HepG2 (cell line): ENCODE results near the gene RFXANK. TPM values are rescaled to one million over a fixed set of nuclear protein-coding genes. Genes with fewer than 3 reads are reported as not detected.
A peak's percentile ranks its signal among the peaks of the same experiment; 100 is the strongest.

Experiments used
- CHCHD3 ChIP-seq: sonication (generic); formaldehyde crosslinking; IDR thresholded peaks from 2 replicates; pipeline ENCODE4 v1.8.0; 2022; ENCODE audit warnings: mild to moderate bottlenecking, missing genetic modification reagents, moderate library complexity
- DNMT1 ChIP-seq: sonication (generic); formaldehyde crosslinking; IDR thresholded peaks from 2 replicates; pipeline ENCODE4 v1.5.1; 2020; ENCODE audit warnings: mild to moderate bottlenecking, missing genetic modification reagents
- KDM4B ChIP-seq: sonication (generic); formaldehyde crosslinking; IDR thresholded peaks from 2 replicates; pipeline ENCODE4 v1.4.0; 2020; ENCODE audit warnings: missing genetic modification reagents
- MAZ ChIP-seq, 2 experiments: sonication (generic) in 1 of 2; formaldehyde crosslinking in 1 of 2; IDR thresholded peaks; 2 replicates each; pipeline versions ENCODE4 v1.5.0 to v1.6.1; 2012 to 2020; ENCODE audit warnings: low read depth in 2 of 2, mild to moderate bottlenecking in 2 of 2, borderline replicate concordance in 1 of 2, improper control_type of control experiment in 1 of 2, low read length in 1 of 2, missing genetic modification reagents in 1 of 2, moderate library complexity in 1 of 2
- NR2C2 ChIP-seq: sonication (generic); formaldehyde crosslinking; IDR thresholded peaks from 2 replicates; pipeline ENCODE4 v1.4.0; 2020; ENCODE audit warnings: missing genetic modification reagents, mild to moderate bottlenecking, moderate library complexity, borderline replicate concordance
- PHB2 ChIP-seq: fragments of 450-650 bp; IDR thresholded peaks from 2 replicates; pipeline ENCODE4 v1.6.1; 2018; ENCODE audit not compliant: partially characterized antibody
- REPIN1 ChIP-seq: sonication (generic); formaldehyde crosslinking; IDR thresholded peaks from 2 replicates; pipeline ENCODE4 v1.8.0; 2022; ENCODE audit warnings: missing genetic modification reagents, low read depth, mild to moderate bottlenecking, borderline replicate concordance
- SMARCC2 ChIP-seq: fragments of 450-650 bp; IDR thresholded peaks from 2 replicates; pipeline ENCODE4 v1.6.1; 2017; ENCODE audit warnings: antibody characterized with exemption, mild to moderate bottlenecking
- ZNF44 ChIP-seq: sonication (generic); formaldehyde crosslinking; IDR thresholded peaks from 2 replicates; pipeline ENCODE4 v1.5.1; 2020; ENCODE audit warnings: mild to moderate bottlenecking, missing genetic modification reagents
- ZNF619 ChIP-seq: sonication (generic); formaldehyde crosslinking; IDR thresholded peaks from 2 replicates; pipeline ENCODE4 v1.4.0; 2020; ENCODE audit warnings: mild to moderate bottlenecking, missing genetic modification reagents
- ZNF747 ChIP-seq: sonication (generic); formaldehyde crosslinking; IDR thresholded peaks from 2 replicates; pipeline ENCODE4 v1.8.1; 2023; ENCODE audit warnings: missing genetic modification reagents, mild to moderate bottlenecking, borderline replicate concordance
- ZNF766 ChIP-seq: sonication (generic); formaldehyde crosslinking; IDR thresholded peaks from 2 replicates; pipeline ENCODE4 v1.5.0; 2020; ENCODE audit warnings: missing genetic modification reagents, borderline replicate concordance
- ZSCAN12 ChIP-seq: sonication (generic); formaldehyde crosslinking; IDR thresholded peaks from 2 replicates; pipeline ENCODE4 v1.9.0; 2021; ENCODE audit warnings: mild to moderate bottlenecking, missing genetic modification reagents
- ZSCAN31 ChIP-seq: sonication (generic); formaldehyde crosslinking; IDR thresholded peaks from 2 replicates; pipeline ENCODE4 v1.5.0; 2020; ENCODE audit warnings: low read depth, mild to moderate bottlenecking, missing genetic modification reagents
- polyA plus RNA-seq, 8 experiments: library from polyadenylated mRNA; depleted of rRNA in 3 of 8; stranded (reverse) in 7 of 8; unstranded in 1 of 8; fragments of >200 nt; fragmentation: Illumina TruSeq in 4 of 8; extraction: Trizol in 4 of 8; gene quantifications; 2 replicates each; pipeline versions ENCODE4 v1.2.1 to v1.2.3, GENCODE V29; 2011 to 2016; ENCODE audit warnings: low read depth in 4 of 8, missing spikeins in 1 of 8, mixed read lengths in 1 of 8; ENCODE audit not compliant: insufficient read depth in 1 of 8
- total RNA-seq, 5 experiments: library from RNA; depleted of rRNA; stranded (reverse); fragments of >200 nt; fragmentation: Illumina TruSeq; extraction: Trizol; gene quantifications; 2 replicates each; pipeline ENCODE4 v1.2.3, GENCODE V29; 2016; ENCODE audit warnings: low read depth in 1 of 5
- TF ChIP-seq, protein P1 (sequence below): sonication (generic); formaldehyde crosslinking; IDR thresholded peaks from 2 replicates; pipeline ENCODE4 v1.8.0; 2022; ENCODE audit warnings: mild to moderate bottlenecking, missing genetic modification reagents, moderate library complexity
- TF ChIP-seq, protein P2 (sequence below): sonication (generic); formaldehyde crosslinking; IDR thresholded peaks from 2 replicates; pipeline ENCODE4 v1.4.0; 2020; ENCODE audit warnings: low read depth, mild to moderate bottlenecking, missing genetic modification reagents
- TF ChIP-seq, protein P3 (sequence below): sonication (generic); formaldehyde crosslinking; IDR thresholded peaks from 2 replicates; pipeline ENCODE4 v1.4.0; 2020; ENCODE audit warnings: missing genetic modification reagents, borderline replicate concordance
- TF ChIP-seq, protein P4 (sequence below): sonication (generic); formaldehyde crosslinking; IDR thresholded peaks from 2 replicates; pipeline ENCODE4 v1.5.0; 2020; ENCODE audit warnings: missing genetic modification reagents
- TF ChIP-seq, protein P5 (sequence below): sonication (generic); formaldehyde crosslinking; IDR thresholded peaks from 2 replicates; pipeline ENCODE4 v1.8.0; 2023; ENCODE audit warnings: mild to moderate bottlenecking, missing genetic modification reagents

The RFXANK gene
- total and polyA plus RNA-seq, 2 of the 13 experiments (the other 11 are each of a cell fraction or from before 2014, with no cell fraction given): 49.9 to 80.7 TPM

DNA sequence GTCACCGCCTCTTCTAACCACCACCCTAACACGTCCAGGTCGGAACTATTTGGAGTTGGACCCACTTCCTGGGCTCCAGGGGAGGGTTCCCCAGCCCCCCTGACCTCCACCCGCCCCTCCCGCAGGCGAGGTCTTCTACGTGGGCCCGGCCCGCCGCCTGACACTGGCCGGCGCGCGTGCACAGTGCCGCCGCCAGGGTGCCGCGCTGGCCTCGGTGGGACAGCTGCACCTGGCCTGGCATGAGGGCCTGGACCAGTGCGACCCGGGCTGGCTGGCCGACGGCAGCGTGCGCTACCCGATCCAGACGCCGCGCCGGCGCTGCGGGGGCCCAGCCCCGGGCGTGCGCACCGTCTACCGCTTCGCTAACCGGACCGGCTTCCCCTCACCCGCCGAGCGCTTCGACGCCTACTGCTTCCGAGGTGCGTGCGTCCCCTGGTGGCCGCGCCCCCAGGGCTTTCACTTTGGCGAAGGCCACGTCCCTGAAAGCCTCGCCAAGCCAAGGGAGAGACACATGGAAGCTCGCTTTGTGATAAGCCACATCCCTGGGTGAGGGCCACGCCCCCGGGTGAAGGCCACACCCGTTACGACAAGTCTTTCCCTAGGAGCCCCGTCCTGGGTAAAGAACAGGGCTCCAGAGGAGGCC lies 32.9 kb downstream of the RFXANK start (continued):
- TF ChIP-seq, protein P1, sequence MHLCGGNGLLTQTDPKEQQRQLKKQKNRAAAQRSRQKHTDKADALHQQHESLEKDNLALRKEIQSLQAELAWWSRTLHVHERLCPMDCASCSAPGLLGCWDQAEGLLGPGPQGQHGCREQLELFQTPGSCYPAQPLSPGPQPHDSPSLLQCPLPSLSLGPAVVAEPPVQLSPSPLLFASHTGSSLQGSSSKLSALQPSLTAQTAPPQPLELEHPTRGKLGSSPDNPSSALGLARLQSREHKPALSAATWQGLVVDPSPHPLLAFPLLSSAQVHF (CRISPR knock-in tag): 0 out of 2 replicates have a peak, but pooled peaks have one; percentile 67
- no peak; the same call in 1 of the 2 replicates for TF ChIP-seq ZNF619 (CRISPR knock-in tag)
- no peak for TF ChIP-seq CHCHD3 (CRISPR knock-in tag)
- TF ChIP-seq, protein P2, sequence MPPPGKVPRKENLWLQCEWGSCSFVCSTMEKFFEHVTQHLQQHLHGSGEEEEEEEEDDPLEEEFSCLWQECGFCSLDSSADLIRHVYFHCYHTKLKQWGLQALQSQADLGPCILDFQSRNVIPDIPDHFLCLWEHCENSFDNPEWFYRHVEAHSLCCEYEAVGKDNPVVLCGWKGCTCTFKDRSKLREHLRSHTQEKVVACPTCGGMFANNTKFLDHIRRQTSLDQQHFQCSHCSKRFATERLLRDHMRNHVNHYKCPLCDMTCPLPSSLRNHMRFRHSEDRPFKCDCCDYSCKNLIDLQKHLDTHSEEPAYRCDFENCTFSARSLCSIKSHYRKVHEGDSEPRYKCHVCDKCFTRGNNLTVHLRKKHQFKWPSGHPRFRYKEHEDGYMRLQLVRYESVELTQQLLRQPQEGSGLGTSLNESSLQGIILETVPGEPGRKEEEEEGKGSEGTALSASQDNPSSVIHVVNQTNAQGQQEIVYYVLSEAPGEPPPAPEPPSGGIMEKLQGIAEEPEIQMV (CRISPR knock-in tag): peak; percentile 83
- TF ChIP-seq, protein P3, sequence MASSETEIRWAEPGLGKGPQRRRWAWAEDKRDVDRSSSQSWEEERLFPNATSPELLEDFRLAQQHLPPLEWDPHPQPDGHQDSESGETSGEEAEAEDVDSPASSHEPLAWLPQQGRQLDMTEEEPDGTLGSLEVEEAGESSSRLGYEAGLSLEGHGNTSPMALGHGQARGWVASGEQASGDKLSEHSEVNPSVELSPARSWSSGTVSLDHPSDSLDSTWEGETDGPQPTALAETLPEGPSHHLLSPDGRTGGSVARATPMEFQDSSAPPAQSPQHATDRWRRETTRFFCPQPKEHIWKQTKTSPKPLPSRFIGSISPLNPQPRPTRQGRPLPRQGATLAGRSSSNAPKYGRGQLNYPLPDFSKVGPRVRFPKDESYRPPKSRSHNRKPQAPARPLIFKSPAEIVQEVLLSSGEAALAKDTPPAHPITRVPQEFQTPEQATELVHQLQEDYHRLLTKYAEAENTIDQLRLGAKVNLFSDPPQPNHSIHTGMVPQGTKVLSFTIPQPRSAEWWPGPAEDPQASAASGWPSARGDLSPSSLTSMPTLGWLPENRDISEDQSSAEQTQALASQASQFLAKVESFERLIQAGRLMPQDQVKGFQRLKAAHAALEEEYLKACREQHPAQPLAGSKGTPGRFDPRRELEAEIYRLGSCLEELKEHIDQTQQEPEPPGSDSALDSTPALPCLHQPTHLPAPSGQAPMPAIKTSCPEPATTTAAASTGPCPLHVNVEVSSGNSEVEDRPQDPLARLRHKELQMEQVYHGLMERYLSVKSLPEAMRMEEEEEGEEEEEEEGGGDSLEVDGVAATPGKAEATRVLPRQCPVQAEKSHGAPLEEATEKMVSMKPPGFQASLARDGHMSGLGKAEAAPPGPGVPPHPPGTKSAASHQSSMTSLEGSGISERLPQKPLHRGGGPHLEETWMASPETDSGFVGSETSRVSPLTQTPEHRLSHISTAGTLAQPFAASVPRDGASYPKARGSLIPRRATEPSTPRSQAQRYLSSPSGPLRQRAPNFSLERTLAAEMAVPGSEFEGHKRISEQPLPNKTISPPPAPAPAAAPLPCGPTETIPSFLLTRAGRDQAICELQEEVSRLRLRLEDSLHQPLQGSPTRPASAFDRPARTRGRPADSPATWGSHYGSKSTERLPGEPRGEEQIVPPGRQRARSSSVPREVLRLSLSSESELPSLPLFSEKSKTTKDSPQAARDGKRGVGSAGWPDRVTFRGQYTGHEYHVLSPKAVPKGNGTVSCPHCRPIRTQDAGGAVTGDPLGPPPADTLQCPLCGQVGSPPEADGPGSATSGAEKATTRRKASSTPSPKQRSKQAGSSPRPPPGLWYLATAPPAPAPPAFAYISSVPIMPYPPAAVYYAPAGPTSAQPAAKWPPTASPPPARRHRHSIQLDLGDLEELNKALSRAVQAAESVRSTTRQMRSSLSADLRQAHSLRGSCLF (CRISPR knock-in tag): no peak
- TF ChIP-seq ZSCAN12 (CRISPR knock-in tag): 0 out of 2 replicates have a peak, but pooled peaks have one; percentile 46
- 0 out of 2 replicates have a peak, but pooled peaks have one; percentile 64 for TF ChIP-seq ZNF766
- TF ChIP-seq, protein P4, sequence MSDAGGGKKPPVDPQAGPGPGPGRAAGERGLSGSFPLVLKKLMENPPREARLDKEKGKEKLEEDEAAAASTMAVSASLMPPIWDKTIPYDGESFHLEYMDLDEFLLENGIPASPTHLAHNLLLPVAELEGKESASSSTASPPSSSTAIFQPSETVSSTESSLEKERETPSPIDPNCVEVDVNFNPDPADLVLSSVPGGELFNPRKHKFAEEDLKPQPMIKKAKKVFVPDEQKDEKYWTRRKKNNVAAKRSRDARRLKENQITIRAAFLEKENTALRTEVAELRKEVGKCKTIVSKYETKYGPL (CRISPR knock-in tag): 0 out of 2 replicates have a peak, but pooled peaks have one; percentile 36
- TF ChIP-seq PHB2: no peak
- peak; percentile 44; the same call in 1 of the 2 replicates for TF ChIP-seq REPIN1 (CRISPR knock-in tag)
- TF ChIP-seq MAZ (IDR thresholded peaks at IDR 0.05; ENCODE audit: borderline replicate concordance, low read depth, low read length): no peak; the same call in 1 of the 2 replicates
- peak; percentile 75 for TF ChIP-seq MAZ (CRISPR knock-in tag; IDR thresholded peaks at IDR 0.05; ENCODE audit: low read depth)
- no peak; the same call in 1 of the 2 replicates for TF ChIP-seq DNMT1 (CRISPR knock-in tag)
- peak; percentile 58 for TF ChIP-seq NR2C2 (CRISPR knock-in tag)
- TF ChIP-seq KDM4B (CRISPR knock-in tag): no peak
- TF ChIP-seq SMARCC2: no peak
- no peak for TF ChIP-seq ZNF44
- TF ChIP-seq, protein P5, sequence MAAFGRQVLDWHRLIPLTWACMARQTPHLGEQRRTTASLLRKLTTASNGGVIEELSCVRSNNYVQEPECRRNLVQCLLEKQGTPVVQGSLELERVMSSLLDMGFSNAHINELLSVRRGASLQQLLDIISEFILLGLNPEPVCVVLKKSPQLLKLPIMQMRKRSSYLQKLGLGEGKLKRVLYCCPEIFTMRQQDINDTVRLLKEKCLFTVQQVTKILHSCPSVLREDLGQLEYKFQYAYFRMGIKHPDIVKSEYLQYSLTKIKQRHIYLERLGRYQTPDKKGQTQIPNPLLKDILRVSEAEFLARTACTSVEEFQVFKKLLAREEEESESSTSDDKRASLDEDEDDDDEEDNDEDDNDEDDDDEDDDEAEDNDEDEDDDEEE: peak; percentile 85; the same call in 1 of the 2 replicates
- TF ChIP-seq ZNF747 (CRISPR knock-in tag): 0 out of 2 replicates have a peak, but pooled peaks have one; percentile 62
- 0 out of 2 replicates have a peak, but pooled peaks have one; percentile 63 for TF ChIP-seq ZSCAN31
